ENCODE measurements around the gene KRT72. TPM values are rescaled to one million over a fixed set of nuclear protein-coding genes. Genes with fewer than 3 reads are reported as not detected.

KRT72 gene
- total RNA-seq, 1 experiment from 2014 or later = 0.17 TPM

DNA sequence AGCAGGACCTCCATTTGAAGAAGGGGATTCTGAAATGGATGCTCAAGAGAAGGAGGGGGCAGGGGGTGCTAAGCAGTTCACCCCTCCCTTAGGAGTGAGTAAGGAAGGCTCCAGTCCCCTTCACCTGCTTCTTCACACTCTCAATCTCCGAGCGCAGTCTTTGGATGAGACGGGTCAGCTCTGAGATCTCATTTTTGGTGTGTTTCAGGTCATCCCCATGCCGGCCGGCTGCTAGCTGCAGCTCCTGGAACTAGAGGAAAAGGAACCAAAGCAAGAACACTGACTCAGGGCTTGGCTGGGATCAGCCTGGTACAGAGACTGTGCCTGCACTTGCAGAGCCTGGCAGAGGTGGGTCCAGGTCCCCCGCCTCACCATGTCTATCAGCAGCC lies 9.8 kb upstream of the KRT72 start:
- no peaks in the 10 kb centered on the region for H3K27me3 ChIP-seq (ENCODE audit: insufficient read depth, low read length)
- no peaks in the 10 kb centered on the region for H3K79me2 ChIP-seq (ENCODE audit: insufficient read depth, low read length)
- RAD21 ChIA-PET (ENCODE audit: low non-redundant PET in 1 of 2, low total read pairs in 2 of 2, uncharacterized antibody in 2 of 2, unreplicated experiment in 2 of 2) = no interaction called here
- H3K4me2 ChIP-seq (ENCODE audit: low read length) = no peak overlapping the region
- no peaks in the 10 kb centered on the region for H4K20me1 ChIP-seq (ENCODE audit: insufficient read depth)
- H3K4me1 ChIP-seq (ENCODE audit: control insufficient read depth in 1 of 2, insufficient read depth in 2 of 2, low read length in 2 of 2) = no peaks in the 10 kb centered on the region
- no peak for ATAC-seq
- H3K9me3 ChIP-seq (ENCODE audit: control insufficient read depth in 1 of 2, insufficient read depth in 1 of 2, low read depth in 1 of 2, low read length in 2 of 2) = no peaks in the 10 kb centered on the region
- H3K27ac ChIP-seq (ENCODE audit: low read depth, low read length) = no peak overlapping the region
- BruUV-seq (replicated peaks) = no TSS peak
- no peak overlapping the region for H3K4me3 ChIP-seq (replicated peaks in 1 of 2; ENCODE audit: low read depth in 1 of 2, low read length in 2 of 2)
- H3K36me3 ChIP-seq (ENCODE audit: control insufficient read depth in 1 of 2, insufficient read depth in 2 of 2, low read length in 2 of 2) = no peaks in the 10 kb centered on the region
- POLR2A ChIA-PET = no interaction called here
- CTCF ChIA-PET = no interaction called here
- intact Hi-C loops (cut with micrococcal nuclease) = no loop called here
- no peak overlapping the region for H3K9ac ChIP-seq (ENCODE audit: low read length)
- DNase-seq (ENCODE audit: low read depth, low spot score) = no peak
- no peaks in the 10 kb centered on the region for H3K9me2 ChIP-seq (ENCODE audit: insufficient read depth)
- TF ChIP-seq SRF (IDR thresholded peaks at IDR 0.05; ENCODE audit: low read depth) (no peak), EZH2 (IDR thresholded peaks at IDR 0.05) (no peak), SP1 (IDR thresholded peaks at IDR 0.05; ENCODE audit: low read depth) (no peak), YY1 (IDR thresholded peaks at IDR 0.05; ENCODE audit: extremely low read depth, insufficient replicate concordance, low read depth, low read length) (no peak), EGR1 (IDR thresholded peaks at IDR 0.05; ENCODE audit: low read depth) (no peak), POLR2AphosphoS5 (IDR thresholded peaks at IDR 0.05; ENCODE audit: low read depth, low read length) (no peak), CBX3 (IDR thresholded peaks at IDR 0.05; ENCODE audit: low read depth) (no peak), POLR2A (IDR thresholded peaks at IDR 0.05; ENCODE audit: borderline replicate concordance, extremely low read depth, insufficient read depth, insufficient read length) (no peak), ZFX (IDR thresholded peaks at IDR 0.05) (no peak), ZNF274 (IDR thresholded peaks at IDR 0.05; ENCODE audit: low read depth, low read length) (no peak), CEBPB (IDR thresholded peaks at IDR 0.05; ENCODE audit: low read depth) (no peak), SIN3A (IDR thresholded peaks at IDR 0.05; ENCODE audit: low read depth) (no peak), FOSL1 (IDR thresholded peaks at IDR 0.05; ENCODE audit: low read depth) (no peak), RAD21 (IDR thresholded peaks at IDR 0.05; ENCODE audit: low read depth) (no peak)
- TF ChIP-seq, protein P1, sequence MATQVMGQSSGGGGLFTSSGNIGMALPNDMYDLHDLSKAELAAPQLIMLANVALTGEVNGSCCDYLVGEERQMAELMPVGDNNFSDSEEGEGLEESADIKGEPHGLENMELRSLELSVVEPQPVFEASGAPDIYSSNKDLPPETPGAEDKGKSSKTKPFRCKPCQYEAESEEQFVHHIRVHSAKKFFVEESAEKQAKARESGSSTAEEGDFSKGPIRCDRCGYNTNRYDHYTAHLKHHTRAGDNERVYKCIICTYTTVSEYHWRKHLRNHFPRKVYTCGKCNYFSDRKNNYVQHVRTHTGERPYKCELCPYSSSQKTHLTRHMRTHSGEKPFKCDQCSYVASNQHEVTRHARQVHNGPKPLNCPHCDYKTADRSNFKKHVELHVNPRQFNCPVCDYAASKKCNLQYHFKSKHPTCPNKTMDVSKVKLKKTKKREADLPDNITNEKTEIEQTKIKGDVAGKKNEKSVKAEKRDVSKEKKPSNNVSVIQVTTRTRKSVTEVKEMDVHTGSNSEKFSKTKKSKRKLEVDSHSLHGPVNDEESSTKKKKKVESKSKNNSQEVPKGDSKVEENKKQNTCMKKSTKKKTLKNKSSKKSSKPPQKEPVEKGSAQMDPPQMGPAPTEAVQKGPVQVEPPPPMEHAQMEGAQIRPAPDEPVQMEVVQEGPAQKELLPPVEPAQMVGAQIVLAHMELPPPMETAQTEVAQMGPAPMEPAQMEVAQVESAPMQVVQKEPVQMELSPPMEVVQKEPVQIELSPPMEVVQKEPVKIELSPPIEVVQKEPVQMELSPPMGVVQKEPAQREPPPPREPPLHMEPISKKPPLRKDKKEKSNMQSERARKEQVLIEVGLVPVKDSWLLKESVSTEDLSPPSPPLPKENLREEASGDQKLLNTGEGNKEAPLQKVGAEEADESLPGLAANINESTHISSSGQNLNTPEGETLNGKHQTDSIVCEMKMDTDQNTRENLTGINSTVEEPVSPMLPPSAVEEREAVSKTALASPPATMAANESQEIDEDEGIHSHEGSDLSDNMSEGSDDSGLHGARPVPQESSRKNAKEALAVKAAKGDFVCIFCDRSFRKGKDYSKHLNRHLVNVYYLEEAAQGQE (IDR thresholded peaks at IDR 0.05; ENCODE audit: low read depth) = no peak
- TF ChIP-seq, protein P2, sequence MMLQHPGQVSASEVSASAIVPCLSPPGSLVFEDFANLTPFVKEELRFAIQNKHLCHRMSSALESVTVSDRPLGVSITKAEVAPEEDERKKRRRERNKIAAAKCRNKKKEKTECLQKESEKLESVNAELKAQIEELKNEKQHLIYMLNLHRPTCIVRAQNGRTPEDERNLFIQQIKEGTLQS (IDR thresholded peaks at IDR 0.05) = no peak
- TF ChIP-seq, protein P3, sequence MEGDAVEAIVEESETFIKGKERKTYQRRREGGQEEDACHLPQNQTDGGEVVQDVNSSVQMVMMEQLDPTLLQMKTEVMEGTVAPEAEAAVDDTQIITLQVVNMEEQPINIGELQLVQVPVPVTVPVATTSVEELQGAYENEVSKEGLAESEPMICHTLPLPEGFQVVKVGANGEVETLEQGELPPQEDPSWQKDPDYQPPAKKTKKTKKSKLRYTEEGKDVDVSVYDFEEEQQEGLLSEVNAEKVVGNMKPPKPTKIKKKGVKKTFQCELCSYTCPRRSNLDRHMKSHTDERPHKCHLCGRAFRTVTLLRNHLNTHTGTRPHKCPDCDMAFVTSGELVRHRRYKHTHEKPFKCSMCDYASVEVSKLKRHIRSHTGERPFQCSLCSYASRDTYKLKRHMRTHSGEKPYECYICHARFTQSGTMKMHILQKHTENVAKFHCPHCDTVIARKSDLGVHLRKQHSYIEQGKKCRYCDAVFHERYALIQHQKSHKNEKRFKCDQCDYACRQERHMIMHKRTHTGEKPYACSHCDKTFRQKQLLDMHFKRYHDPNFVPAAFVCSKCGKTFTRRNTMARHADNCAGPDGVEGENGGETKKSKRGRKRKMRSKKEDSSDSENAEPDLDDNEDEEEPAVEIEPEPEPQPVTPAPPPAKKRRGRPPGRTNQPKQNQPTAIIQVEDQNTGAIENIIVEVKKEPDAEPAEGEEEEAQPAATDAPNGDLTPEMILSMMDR (IDR thresholded peaks at IDR 0.05 in 2 of 3, conservative IDR thresholded peaks at IDR 0.05 in 1 of 3; ENCODE audit: borderline replicate concordance in 1 of 3, insufficient read depth in 1 of 3, low read depth in 2 of 3, low read length in 2 of 3) = no peak
- TF ChIP-seq, protein P4, sequence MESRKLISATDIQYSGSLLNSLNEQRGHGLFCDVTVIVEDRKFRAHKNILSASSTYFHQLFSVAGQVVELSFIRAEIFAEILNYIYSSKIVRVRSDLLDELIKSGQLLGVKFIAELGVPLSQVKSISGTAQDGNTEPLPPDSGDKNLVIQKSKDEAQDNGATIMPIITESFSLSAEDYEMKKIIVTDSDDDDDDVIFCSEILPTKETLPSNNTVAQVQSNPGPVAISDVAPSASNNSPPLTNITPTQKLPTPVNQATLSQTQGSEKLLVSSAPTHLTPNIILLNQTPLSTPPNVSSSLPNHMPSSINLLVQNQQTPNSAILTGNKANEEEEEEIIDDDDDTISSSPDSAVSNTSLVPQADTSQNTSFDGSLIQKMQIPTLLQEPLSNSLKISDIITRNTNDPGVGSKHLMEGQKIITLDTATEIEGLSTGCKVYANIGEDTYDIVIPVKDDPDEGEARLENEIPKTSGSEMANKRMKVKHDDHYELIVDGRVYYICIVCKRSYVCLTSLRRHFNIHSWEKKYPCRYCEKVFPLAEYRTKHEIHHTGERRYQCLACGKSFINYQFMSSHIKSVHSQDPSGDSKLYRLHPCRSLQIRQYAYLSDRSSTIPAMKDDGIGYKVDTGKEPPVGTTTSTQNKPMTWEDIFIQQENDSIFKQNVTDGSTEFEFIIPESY (IDR thresholded peaks at IDR 0.05; ENCODE audit: extremely low read depth, insufficient replicate concordance, low read length) = no peak
- TF ChIP-seq, protein P5, sequence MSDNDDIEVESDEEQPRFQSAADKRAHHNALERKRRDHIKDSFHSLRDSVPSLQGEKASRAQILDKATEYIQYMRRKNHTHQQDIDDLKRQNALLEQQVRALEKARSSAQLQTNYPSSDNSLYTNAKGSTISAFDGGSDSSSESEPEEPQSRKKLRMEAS (IDR thresholded peaks at IDR 0.05) = no peak
- H2AFZ ChIP-seq (ENCODE audit: low read depth, low read length, poor library complexity, severe bottlenecking) = no peak overlapping the region

Data from HCT116 (cell line).